Smooth muscle cell (in vitro differentiated cells): Measurements from ENCODE around the gene MXD3. TPM values are rescaled to one million over a fixed set of nuclear protein-coding genes. Genes with fewer than 3 reads are reported as not detected.

ENCODE experiments used
- DNase-seq: peaks from one replicate; lab custom pipeline; 2025; ENCODE audit not compliant: unreplicated experiment; lab: John Stamatoyannopoulos, UW
- H2AFZ ChIP-seq: fragments of 200-600 bp; sonication (generic); 2 replicates; pipeline ENCODE4 v1.6.0; 2016; ENCODE audit warnings: antibody characterized with exemption, low read depth, mild to moderate bottlenecking
- H3F3A ChIP-seq: fragments of 200-600 bp; sonication (generic); 2 replicates; pipeline ENCODE4 v1.6.0; 2017; ENCODE audit warnings: antibody characterized with exemption, low read depth
- H3K27ac ChIP-seq: fragments of 200-600 bp; sonication (generic); 2 replicates; pipeline ENCODE4 v1.5.1; 2016; ENCODE audit warnings: low read depth, mild to moderate bottlenecking
- H3K27me3 ChIP-seq: fragments of 200-600 bp; sonication (generic); 2 replicates; pipeline ENCODE4 v1.6.1; 2016; ENCODE audit warnings: low read depth, mild to moderate bottlenecking
- H3K36me3 ChIP-seq: fragments of 200-600 bp; sonication (generic); 2 replicates; pipeline ENCODE4 v1.5.1; 2016; ENCODE audit warnings: low read depth
- H3K4me1 ChIP-seq: fragments of 200-600 bp; sonication (generic); 2 replicates; pipeline ENCODE4 v1.5.1; 2016; ENCODE audit warnings: low read depth
- H3K4me2 ChIP-seq: fragments of 200-600 bp; sonication (generic); 2 replicates; pipeline ENCODE4 v1.6.0; 2016; ENCODE audit warnings: mild to moderate bottlenecking
- H3K4me3 ChIP-seq: fragments of 200-600 bp; sonication (generic); 2 replicates; pipeline ENCODE4 v1.5.1; 2016; ENCODE audit warnings: mild to moderate bottlenecking
- H3K79me2 ChIP-seq: fragments of 200-600 bp; sonication (generic); 2 replicates; pipeline ENCODE4 v1.6.0; 2016; ENCODE audit warnings: low read depth, mild to moderate bottlenecking
- H3K9ac ChIP-seq: fragments of 200-600 bp; sonication (generic); 2 replicates; pipeline ENCODE4 v1.6.0; 2016; ENCODE audit warnings: low read depth
- H3K9me3 ChIP-seq: fragments of 200-600 bp; sonication (generic); replicated peaks from 2 replicates; pipeline ENCODE4 v1.5.1; 2016; ENCODE audit warnings: low read depth
- H4K20me1 ChIP-seq: fragments of 200-600 bp; sonication (generic); 2 replicates; pipeline ENCODE4 v1.6.0; 2016; ENCODE audit warnings: low read depth
- CTCF ChIP-seq: fragments of 200-600 bp; sonication (generic); IDR thresholded peaks from 2 replicates; pipeline ENCODE4 v1.5.1; 2017; ENCODE audit warnings: borderline replicate concordance, mild to moderate bottlenecking, antibody characterized with exemption; ENCODE audit not compliant: insufficient read depth, poor library complexity, severe bottlenecking
- WGBS: methylation state at CpG from one replicate; pipeline ENCODE4 v1.1.7; 2016; ENCODE audit warnings: low lambda C conversion rate; 5-methylcytosine and 5-hydroxymethylcytosine counted together
- polyA plus RNA-seq: library from polyadenylated mRNA; unstranded; fragments of >200 nt; fragmentation: Nextera tagmentation; extraction: Ambion mirVana; gene quantifications from 2 replicates; pipeline ENCODE4 v1.2.1, GENCODE V29; 2016
- total RNA-seq: library from RNA; depleted of rRNA; stranded (reverse); fragments of >200 nt; gene quantifications from 2 replicates; pipeline ENCODE4 v1.2.3, GENCODE V29; 2014

MXD3 gene
- total and polyA plus RNA-seq, 2 experiments from 2014 or later, result 8.6 to 15.6 TPM

- Histone ChIP-seq H4K20me1 (peaks cover 48% of the 10 kb centered on the region), H3K4me1 (no peaks in the 10 kb centered on the region), H3K27ac (no peak overlapping the region), H3K36me3 (no peaks in the 10 kb centered on the region), H3K9me3 (no peaks in the 10 kb centered on the region), H3K27me3 (no peaks in the 10 kb centered on the region), H3K4me2 (no peak overlapping the region), H3F3A (no peaks in the 10 kb centered on the region), H2AFZ (no peak overlapping the region), H3K4me3 (no peak overlapping the region), H3K79me2 (peaks cover 34% of the 10 kb centered on the region), H3K9ac (no peak overlapping the region)
- WGBS, result 95% methylated on average over 21 of the region's 22 CpGs
- DNase-seq, result no peak
- no peak for TF ChIP-seq CTCF
These were observed 26.8 kb upstream of the MXD3 start for GRCh38 chr5:177338251-177339106.

- no peaks in the 10 kb centered on the region for H3K27me3 ChIP-seq
- no peak for DNase-seq
- TF ChIP-seq CTCF, result no peak
- H4K20me1 ChIP-seq, result peaks cover 33% of the 10 kb centered on the region
- no peak overlapping the region for H3K9ac ChIP-seq
- no peaks in the 10 kb centered on the region for H3F3A ChIP-seq
- H3K4me1 ChIP-seq, result no peaks in the 10 kb centered on the region
- H3K4me2 ChIP-seq, result no peak overlapping the region
- no peak overlapping the region for H2AFZ ChIP-seq
- H3K79me2 ChIP-seq, result peaks cover 18% of the 10 kb centered on the region
- H3K9me3 ChIP-seq, result no peaks in the 10 kb centered on the region
- no peaks in the 10 kb centered on the region for H3K36me3 ChIP-seq
- H3K27ac ChIP-seq, result no peak overlapping the region
- 96% methylated on average over 36 of the region's 36 CpGs for WGBS
- H3K4me3 ChIP-seq, result no peak overlapping the region
These were observed 25.2 kb upstream of the MXD3 start for GRCh38 chr5:177336603-177337494.

- Histone ChIP-seq H3K4me2 (no peak overlapping the region), H3K27ac (no peak overlapping the region), H3F3A (no peaks in the 10 kb centered on the region), H3K79me2 (peaks cover 11% of the 10 kb centered on the region), H4K20me1 (peaks cover 34% of the 10 kb centered on the region), H3K9ac (no peak overlapping the region), H3K4me3 (no peak overlapping the region), H2AFZ (no peak overlapping the region), H3K4me1 (no peaks in the 10 kb centered on the region), H3K9me3 (no peaks in the 10 kb centered on the region), H3K36me3 (no peaks in the 10 kb centered on the region), H3K27me3 (no peaks in the 10 kb centered on the region)
- WGBS, result 86% methylated on average over 12 of the region's 12 CpGs
- peak; percentile 7 for TF ChIP-seq CTCF
- DNase-seq, result no peak
These were observed 24.4 kb upstream of the MXD3 start for GRCh38 chr5:177336112-177336511.
